Left ventricle myocardium inferior (tissue), 1 donor: ENCODE data around the gene AGPAT2. TPM values are rescaled to one million over a fixed set of nuclear protein-coding genes. Genes with fewer than 3 reads are reported as not detected.

Experiments
- DNase-seq: peaks from one replicate; pipeline ENCODE4 v3.0.0-alpha.2; 2020
- H3K27ac ChIP-seq: fragments of 200-600 bp; replicated peaks from 2 replicates; pipeline ENCODE4 v1.8.0; 2021
- H3K27me3 ChIP-seq: fragments of 200-600 bp; 2 replicates; pipeline ENCODE4 v1.8.0; 2021; ENCODE audit warnings: low read depth
- H3K36me3 ChIP-seq: fragments of 200-600 bp; 2 replicates; pipeline ENCODE4 v1.8.0; 2021
- H3K4me1 ChIP-seq: fragments of 200-600 bp; 2 replicates; pipeline ENCODE4 v1.8.0; 2021
- H3K4me3 ChIP-seq: fragments of 200-600 bp; 2 replicates; pipeline ENCODE4 v1.8.0; 2021; ENCODE audit warnings: mild to moderate bottlenecking, moderate library complexity
- H3K9me3 ChIP-seq: fragments of 200-600 bp; replicated peaks from 2 replicates; pipeline ENCODE4 v1.8.0; 2021
- CTCF ChIP-seq: fragments of 200-600 bp; IDR thresholded peaks from 2 replicates; pipeline ENCODE4 v1.8.0; 2021; ENCODE audit warnings: antibody characterized with exemption, mild to moderate bottlenecking, borderline replicate concordance
- intact Hi-C: fragments of 100-400 bp; cut with micrococcal nuclease; formaldehyde crosslinking; loops from one replicate; pipeline ENCODE4 v1.11.0; 2022
- total RNA-seq: library from RNA; stranded (reverse); fragmentation: NEBNext Ultra II Directional; extraction: Animal tissue kit (Norgen Biotek cat#: 25700); gene quantifications from one replicate; pipeline ENCODE4 v1.2.1, GENCODE V29; 2021
- donor health status: DM: no; HTN: yes; CAD: no; lungs with severe emphysema.

The AGPAT2 gene
- total RNA-seq, 1 donor from 2014 or later: 48.8 TPM

GRCh38 chr9:136626740-136627642 is 60.3 kb downstream of the AGPAT2 start:
- Histone ChIP-seq H3K27me3 (no peaks in the 10 kb centered on the region), H3K36me3 (no peaks in the 10 kb centered on the region), H3K9me3 (no peaks in the 10 kb centered on the region), H3K27ac (no peak overlapping the region), H3K4me3 (no peak overlapping the region), H3K4me1 (peaks cover 64% of the 10 kb centered on the region)
- no peak for DNase-seq
- intact Hi-C loops: no loop called here
- TF ChIP-seq CTCF: no peak

- H3K36me3 ChIP-seq: no peaks in the 10 kb centered on the region
- H3K9me3 ChIP-seq: no peaks in the 10 kb centered on the region
- no peak for DNase-seq
- no peak overlapping the region for H3K4me3 ChIP-seq
- H3K4me1 ChIP-seq: peaks cover 58% of the 10 kb centered on the region
- no peaks in the 10 kb centered on the region for H3K27me3 ChIP-seq
- H3K27ac ChIP-seq: peak overlapping the region; percentile 77
- no peak for TF ChIP-seq CTCF
- intact Hi-C loops: no loop called here
Observed at GRCh38 chr9:136626066-136626725, 61.1 kb downstream of the AGPAT2 start.

- Histone ChIP-seq H3K4me1 (peaks cover 50% of the 10 kb centered on the region), H3K27me3 (no peaks in the 10 kb centered on the region), H3K27ac (peak overlapping the region; percentile 77), H3K4me3 (no peak overlapping the region), H3K9me3 (no peaks in the 10 kb centered on the region), H3K36me3 (no peaks in the 10 kb centered on the region)
- peak; percentile 72 for TF ChIP-seq CTCF
- intact Hi-C loops: no loop called here
- DNase-seq: peak; percentile 93
Observed at GRCh38 chr9:136625101-136626065, 61.9 kb downstream of the AGPAT2 start.

- H3K36me3 ChIP-seq: no peaks in the 10 kb centered on the region
- peak overlapping the region; percentile 77 for H3K27ac ChIP-seq
- H3K27me3 ChIP-seq: no peaks in the 10 kb centered on the region
- H3K4me1 ChIP-seq: peaks cover 46% of the 10 kb centered on the region
- no peaks in the 10 kb centered on the region for H3K9me3 ChIP-seq
- no peak overlapping the region for H3K4me3 ChIP-seq
- DNase-seq: no peak
- intact Hi-C loops: no loop called here
- TF ChIP-seq CTCF: no peak
Observed at GRCh38 chr9:136624184-136624951, 62.9 kb downstream of the AGPAT2 start.
